ENCODE measurements around the gene GAGE12J. TPM values are rescaled to one million over a fixed set of nuclear protein-coding genes. Genes with fewer than 3 reads are reported as not detected.
"Not testable (repeated sequence)": the region's sequence is repeated elsewhere in the genome, so short reads cannot be mapped to it uniquely, and the experiment has no call there.

The GAGE12J gene
- total RNA-seq, 1 experiment from 2014 or later, result not detected

DNA sequence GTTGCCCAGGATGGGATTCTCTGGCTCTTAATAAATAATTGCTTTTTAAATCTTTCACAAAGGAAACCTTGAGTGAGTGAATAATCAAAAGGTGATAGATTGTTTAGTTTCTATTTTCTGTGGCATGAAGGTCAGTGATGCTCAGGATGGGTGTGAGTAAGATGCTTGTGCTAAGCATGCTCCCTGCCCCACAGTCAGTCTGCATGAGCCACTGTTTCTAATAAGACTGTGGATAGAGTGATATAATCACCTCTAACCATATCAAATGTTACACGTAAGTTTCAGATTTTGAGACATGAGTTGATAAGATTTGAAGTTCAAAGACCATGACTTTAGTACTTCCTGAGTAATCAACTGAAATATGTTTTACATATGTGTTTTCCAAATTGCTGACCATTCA, 21.1 kb upstream of the GAGE12J start:
- Histone ChIP-seq H2AFZ (no peak overlapping the region), H3F3A (ENCODE audit: insufficient read depth, low read depth) (no peaks in the 10 kb centered on the region), H3K36me3 (ENCODE audit: low read depth) (no peaks in the 10 kb centered on the region), H3K27ac (no peak overlapping the region), H3K4me1 (replicated peaks; ENCODE audit: insufficient read depth) (no peaks in the 10 kb centered on the region), H3K79me2 (ENCODE audit: low read depth) (no peaks in the 10 kb centered on the region), H3K4me2 (no peak overlapping the region), H3K4me3 (no peak overlapping the region), H3K9me3 (ENCODE audit: insufficient read depth, low read depth) (no peaks in the 10 kb centered on the region), H4K20me1 (ENCODE audit: insufficient read depth) (no peaks in the 10 kb centered on the region), H3K9me2 (ENCODE audit: insufficient read depth) (no peaks in the 10 kb centered on the region), H3K27me3 (ENCODE audit: insufficient read depth, low read depth) (peaks cover 4% of the 10 kb centered on the region; the same call in 1 of the 2 replicates)
- intact Hi-C loops (cut with micrococcal nuclease; ENCODE audit: unreplicated experiment), result no loop called here
- no peak for DNase-seq
- ChIA-PET CTCF (no interaction called here), POLR2A (ENCODE audit: unreplicated experiment) (no interaction called here)
- no TSS peak for BruUV-seq (replicated peaks)
- no peak for TF ChIP-seq EZH2 (IDR thresholded peaks at IDR 0.05; ENCODE audit: low read depth)
- TF ChIP-seq, protein P1, sequence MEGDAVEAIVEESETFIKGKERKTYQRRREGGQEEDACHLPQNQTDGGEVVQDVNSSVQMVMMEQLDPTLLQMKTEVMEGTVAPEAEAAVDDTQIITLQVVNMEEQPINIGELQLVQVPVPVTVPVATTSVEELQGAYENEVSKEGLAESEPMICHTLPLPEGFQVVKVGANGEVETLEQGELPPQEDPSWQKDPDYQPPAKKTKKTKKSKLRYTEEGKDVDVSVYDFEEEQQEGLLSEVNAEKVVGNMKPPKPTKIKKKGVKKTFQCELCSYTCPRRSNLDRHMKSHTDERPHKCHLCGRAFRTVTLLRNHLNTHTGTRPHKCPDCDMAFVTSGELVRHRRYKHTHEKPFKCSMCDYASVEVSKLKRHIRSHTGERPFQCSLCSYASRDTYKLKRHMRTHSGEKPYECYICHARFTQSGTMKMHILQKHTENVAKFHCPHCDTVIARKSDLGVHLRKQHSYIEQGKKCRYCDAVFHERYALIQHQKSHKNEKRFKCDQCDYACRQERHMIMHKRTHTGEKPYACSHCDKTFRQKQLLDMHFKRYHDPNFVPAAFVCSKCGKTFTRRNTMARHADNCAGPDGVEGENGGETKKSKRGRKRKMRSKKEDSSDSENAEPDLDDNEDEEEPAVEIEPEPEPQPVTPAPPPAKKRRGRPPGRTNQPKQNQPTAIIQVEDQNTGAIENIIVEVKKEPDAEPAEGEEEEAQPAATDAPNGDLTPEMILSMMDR (conservative IDR thresholded peaks at IDR 0.05), result no peak

DNA sequence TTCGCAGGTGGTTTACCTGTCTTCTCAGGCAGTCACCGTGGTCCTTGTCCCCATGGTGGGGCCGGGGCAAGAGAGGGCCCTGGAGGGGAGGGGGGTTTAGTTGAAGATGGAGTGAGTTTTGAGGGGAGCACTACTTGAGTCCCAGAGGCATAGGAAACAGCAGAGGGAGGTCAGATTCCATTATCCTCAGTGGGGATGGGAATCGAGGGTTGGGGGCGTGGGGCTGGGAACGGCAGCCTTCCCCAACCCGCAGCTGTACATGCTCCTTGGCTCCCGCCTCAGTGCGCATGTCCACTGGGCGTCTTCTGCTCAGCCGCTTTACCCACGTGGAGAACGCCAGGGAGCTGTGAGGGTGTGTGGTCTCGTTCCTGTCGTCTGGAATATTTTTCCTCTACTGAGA, 18.5 kb upstream of the GAGE12J start, which contains the start of gene GAGE10:
Gene GAGE10 (plus strand): TSS at position 301 of the 400 bp plus-strand sequence. CDS start 1,214 bp downstream, outside the sequence.
- no peak within 1 kb of the TSS for H3K4me3 ChIP-seq
- no peak within 1 kb of the TSS for H3K4me2 ChIP-seq
- no peaks in the 10 kb centered on the region for H3K9me2 ChIP-seq (ENCODE audit: insufficient read depth)
- H3K27me3 ChIP-seq (ENCODE audit: insufficient read depth, low read depth), result peaks cover 4% of the 10 kb centered on the region; the same call in 1 of the 2 replicates
- DNase-seq, result no peak
- no peak within 1 kb of the TSS for H2AFZ ChIP-seq
- no peaks in the 10 kb centered on the region for H3F3A ChIP-seq (ENCODE audit: insufficient read depth, low read depth)
- TF ChIP-seq EZH2 (IDR thresholded peaks at IDR 0.05; ENCODE audit: low read depth), result no peak
- TF ChIP-seq, protein P1 (conservative IDR thresholded peaks at IDR 0.05), result no peak
- no peaks in the 10 kb centered on the region for H3K79me2 ChIP-seq (ENCODE audit: low read depth)
- intact Hi-C loops (cut with micrococcal nuclease; ENCODE audit: unreplicated experiment), result no loop called here
- H3K36me3 ChIP-seq (ENCODE audit: low read depth), result no peaks in the 10 kb centered on the region
- ChIA-PET POLR2A (ENCODE audit: unreplicated experiment) (no interaction called here), CTCF (no interaction called here)
- H3K9me3 ChIP-seq (ENCODE audit: insufficient read depth, low read depth), result no peaks in the 10 kb centered on the region
- no peaks in the 10 kb centered on the region for H4K20me1 ChIP-seq (ENCODE audit: insufficient read depth)
- H3K4me1 ChIP-seq (replicated peaks; ENCODE audit: insufficient read depth), result no peaks in the 10 kb centered on the region
- H3K27ac ChIP-seq, result no peak within 1 kb of the TSS
- BruUV-seq (replicated peaks), result no TSS peak

DNA sequence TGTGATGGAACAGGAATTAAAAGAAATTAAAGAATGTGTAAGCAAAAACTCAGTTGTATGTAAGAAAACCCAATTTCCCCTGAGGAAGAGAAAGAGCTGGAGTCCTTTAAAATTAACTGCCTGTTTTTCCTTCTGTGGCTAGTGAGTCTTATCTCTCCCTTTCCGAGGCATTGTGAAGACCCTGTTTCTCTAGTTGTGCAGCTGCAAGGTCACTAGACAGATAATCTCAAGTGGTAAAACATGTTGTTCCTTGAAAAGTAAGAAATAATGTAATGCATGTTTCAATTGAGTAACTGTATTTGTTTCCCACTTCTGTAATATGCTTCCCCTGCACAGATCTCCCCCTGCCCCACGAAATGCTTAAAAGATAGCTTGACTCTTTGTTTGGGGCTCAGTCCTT, 14.1 kb upstream of the GAGE12J start:
- DNase-seq; H3K27ac ChIP-seq; H3K4me2 ChIP-seq; H3K4me3 ChIP-seq; H4K20me1 ChIP-seq (ENCODE audit: insufficient read depth); CTCF ChIA-PET; H2AFZ ChIP-seq; BruUV-seq (replicated peaks); intact Hi-C loops (cut with micrococcal nuclease; ENCODE audit: unreplicated experiment); H3K4me1 ChIP-seq (replicated peaks; ENCODE audit: insufficient read depth); H3K9me2 ChIP-seq (ENCODE audit: insufficient read depth); H3F3A ChIP-seq (ENCODE audit: insufficient read depth, low read depth); POLR2A ChIA-PET (ENCODE audit: unreplicated experiment); H3K9me3 ChIP-seq (ENCODE audit: insufficient read depth, low read depth); H3K79me2 ChIP-seq (ENCODE audit: low read depth); H3K36me3 ChIP-seq (ENCODE audit: low read depth); H3K27me3 ChIP-seq (ENCODE audit: insufficient read depth, low read depth): not testable (repeated sequence)

DNA sequence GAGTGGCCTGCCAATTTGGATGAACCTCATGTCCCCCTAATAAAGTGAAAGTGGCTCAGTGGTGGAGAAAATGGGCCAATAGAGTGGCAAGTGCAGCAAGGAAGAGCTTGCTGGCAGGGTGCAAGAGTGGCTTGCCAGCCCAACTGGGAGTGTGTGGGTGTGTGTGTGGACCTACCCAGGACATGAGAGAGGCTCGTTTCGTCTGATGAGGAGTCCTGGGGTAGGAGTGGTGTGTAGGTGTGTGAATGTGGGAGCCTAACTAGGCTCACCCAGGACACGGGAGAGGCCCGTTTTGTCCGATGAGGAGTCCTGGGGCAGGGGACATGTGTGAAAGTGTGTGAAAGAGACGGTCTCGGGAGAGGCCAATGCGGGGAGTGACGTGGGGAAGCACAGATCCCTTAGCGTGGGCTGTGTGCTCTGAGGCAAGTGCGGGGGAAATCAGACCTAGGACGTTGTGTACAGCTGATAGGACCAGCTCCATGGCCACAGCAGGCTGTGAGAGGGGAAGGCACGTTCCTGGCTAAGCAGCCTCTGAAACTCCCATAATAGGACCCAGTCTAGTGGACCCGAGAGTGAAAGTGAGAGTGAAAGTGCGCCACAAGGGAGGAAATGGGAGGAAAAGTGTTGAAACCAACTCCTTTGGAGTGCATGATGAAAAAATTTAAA, 13.1 kb upstream of the GAGE12J start:
- TF ChIP-seq, protein P1 (conservative IDR thresholded peaks at IDR 0.05), result no peak
- TF ChIP-seq EZH2 (IDR thresholded peaks at IDR 0.05; ENCODE audit: low read depth), result no peak
- Histone ChIP-seq H3F3A (ENCODE audit: insufficient read depth, low read depth) (no peaks in the 10 kb centered on the region), H3K79me2 (ENCODE audit: low read depth) (no peaks in the 10 kb centered on the region), H3K4me3 (no peak overlapping the region), H3K36me3 (ENCODE audit: low read depth) (no peaks in the 10 kb centered on the region), H3K9me3 (ENCODE audit: insufficient read depth, low read depth) (no peaks in the 10 kb centered on the region), H3K27me3 (ENCODE audit: insufficient read depth, low read depth) (no peaks in the 10 kb centered on the region), H3K27ac (no peak overlapping the region), H4K20me1 (ENCODE audit: insufficient read depth) (no peaks in the 10 kb centered on the region), H3K4me1 (replicated peaks; ENCODE audit: insufficient read depth) (no peaks in the 10 kb centered on the region), H3K4me2 (no peak overlapping the region), H2AFZ (no peak overlapping the region), H3K9me2 (ENCODE audit: insufficient read depth) (no peaks in the 10 kb centered on the region)
- BruUV-seq (replicated peaks), result no TSS peak
- ChIA-PET POLR2A (ENCODE audit: unreplicated experiment) (no interaction called here), CTCF (no interaction called here)
- no peak for DNase-seq
- intact Hi-C loops (cut with micrococcal nuclease; ENCODE audit: unreplicated experiment), result no loop called here
